ENCODE results near the gene LETMD1.
"Not testable (repeated sequence)": the region's sequence is repeated elsewhere in the genome, so short reads cannot be mapped to it uniquely, and the experiment has no call there.

The LETMD1 gene

GRCh38 chr12:51077930-51078329 lies 29.8 kb downstream of the LETMD1 start:
- no peak for DNase-seq (ENCODE audit: low spot score)

- not testable (repeated sequence) for DNase-seq (ENCODE audit: low spot score)
These were observed 30.2 kb downstream of the LETMD1 start for GRCh38 chr12:51078346-51078745.

GRCh38 chr12:51078866-51079265 lies 30.7 kb downstream of the LETMD1 start:
- DNase-seq (ENCODE audit: low spot score), result not testable (repeated sequence)

GRCh38 chr12:51080136-51080535 lies 32.0 kb downstream of the LETMD1 start:
- DNase-seq (ENCODE audit: low spot score), result no peak

GRCh38 chr12:51081421-51081820 lies 33.3 kb downstream of the LETMD1 start:
- DNase-seq (ENCODE audit: low spot score), result no peak

- peak; percentile 41 for DNase-seq (ENCODE audit: low spot score)
These were observed 34.5 kb downstream of the LETMD1 start for GRCh38 chr12:51082561-51083125.

GRCh38 chr12:51083126-51083833 lies 35.2 kb downstream of the LETMD1 start, which contains the start of gene CSRNP2:
Gene CSRNP2, minus strand, starts transcription at chr12:51083596. Its CDS starts 7,035 bp downstream, at chr12:51076561.
- DNase-seq (ENCODE audit: low spot score), result peak; percentile 95

GRCh38 chr12:51085757-51086156 lies 37.6 kb downstream of the LETMD1 start:
- no peak for DNase-seq (ENCODE audit: low spot score)

- DNase-seq (ENCODE audit: low spot score), result no peak
These were observed 38.8 kb downstream of the LETMD1 start for GRCh38 chr12:51086933-51087332.

GRCh38 chr12:51087818-51088217 lies 39.7 kb downstream of the LETMD1 start:
- no peak for DNase-seq (ENCODE audit: low spot score)

GRCh38 chr12:51090705-51091229 lies 42.6 kb downstream of the LETMD1 start:
- no peak for DNase-seq (ENCODE audit: low spot score)

GRCh38 chr12:51098611-51099010 lies 50.5 kb downstream of the LETMD1 start:
- DNase-seq (ENCODE audit: low spot score), result no peak

- no peak for DNase-seq (ENCODE audit: low spot score)
These were observed 55.9 kb downstream of the LETMD1 start for GRCh38 chr12:51103977-51104376.

- no peak for DNase-seq (ENCODE audit: low spot score)
These were observed 60.0 kb downstream of the LETMD1 start for GRCh38 chr12:51108136-51108535.
